HepG2 (cell line): ENCODE results near the gene C6orf136. TPM values are rescaled to one million over a fixed set of nuclear protein-coding genes. Genes with fewer than 3 reads are reported as not detected.

ENCODE experiments used
- ARID5B ChIP-seq: IDR thresholded peaks from 2 replicates; pipeline ENCODE4 v1.4.0; 2020; ENCODE audit warnings: mild to moderate bottlenecking, missing genetic modification reagents
- ARNTL ChIP-seq: sonication (generic); formaldehyde crosslinking; IDR thresholded peaks from 2 replicates; pipeline ENCODE4 v1.4.0; 2020; ENCODE audit warnings: mild to moderate bottlenecking, missing genetic modification reagents
- ATRX ChIP-seq: sonication (generic); formaldehyde crosslinking; IDR thresholded peaks from 2 replicates; pipeline ENCODE4 v1.4.0; 2020; ENCODE audit warnings: missing genetic modification reagents, borderline replicate concordance
- DNMT3B ChIP-seq: conservative IDR thresholded peaks from 2 replicates; pipeline ENCODE4 v1.6.1; 2016; ENCODE audit warnings: missing biosample characterization, control low read depth
- GPBP1L1 ChIP-seq: sonication (generic); formaldehyde crosslinking; IDR thresholded peaks from 2 replicates; pipeline ENCODE4 v1.5.0; 2020; ENCODE audit warnings: mild to moderate bottlenecking, missing genetic modification reagents
- HMGA1 ChIP-seq: sonication (generic); formaldehyde crosslinking; conservative IDR thresholded peaks from 2 replicates; pipeline ENCODE4 v1.4.0; 2020; ENCODE audit warnings: missing genetic modification reagents
- IRF2 ChIP-seq: IDR thresholded peaks from 2 replicates; pipeline ENCODE4 v1.6.1; 2018; ENCODE audit warnings: missing genetic modification reagents, missing compliant biosample characterization
- JUND ChIP-seq: sonication (generic); formaldehyde crosslinking; IDR thresholded peaks from 2 replicates; pipeline ENCODE4 v1.8.0; 2022; ENCODE audit warnings: mild to moderate bottlenecking, missing genetic modification reagents
- KAT7 ChIP-seq: IDR thresholded peaks from 2 replicates; pipeline ENCODE4 v1.6.1; 2018; ENCODE audit warnings: borderline replicate concordance, missing compliant biosample characterization
- MBD4 ChIP-seq: IDR thresholded peaks from 2 replicates; pipeline ENCODE4 v1.6.1; 2012; ENCODE audit warnings: low read length, inconsistent platforms, borderline replicate concordance
- PAX8 ChIP-seq: sonication (generic); formaldehyde crosslinking; IDR thresholded peaks from 2 replicates; pipeline ENCODE4 v1.8.0; 2022; ENCODE audit warnings: mild to moderate bottlenecking, missing genetic modification reagents, borderline replicate concordance
- POLR2A ChIP-seq, 2 experiments: IDR thresholded peaks; 2 replicates each; pipeline ENCODE4 v1.6.1; 2011; ENCODE audit warnings: low read depth in 2 of 2, low read length in 2 of 2, mild to moderate bottlenecking in 1 of 2, moderate library complexity in 1 of 2; ENCODE audit not compliant: insufficient read depth in 1 of 2
- SOX13 ChIP-seq, 3 experiments: fragments of 450-650 bp in 1 of 3; sonication (generic) in 1 of 3; formaldehyde crosslinking in 1 of 3; IDR thresholded peaks in 2 of 3; conservative IDR thresholded peaks in 1 of 3; 2 replicates each; pipeline versions ENCODE4 v1.5.0 to v1.6.1; 2016 to 2020; ENCODE audit warnings: antibody characterized with exemption in 1 of 3, mild to moderate bottlenecking in 1 of 3, missing compliant biosample characterization in 1 of 3, missing genetic modification reagents in 1 of 3, moderate library complexity in 1 of 3
- ZBTB44 ChIP-seq: sonication (generic); formaldehyde crosslinking; IDR thresholded peaks from 2 replicates; pipeline ENCODE4 v1.4.0; 2020; ENCODE audit warnings: missing genetic modification reagents
- ZMYM4 ChIP-seq: sonication (generic); formaldehyde crosslinking; IDR thresholded peaks from 2 replicates; pipeline ENCODE4 v1.8.1; 2023; ENCODE audit warnings: mild to moderate bottlenecking, missing genetic modification reagents
- ZNF234 ChIP-seq: sonication (generic); formaldehyde crosslinking; conservative IDR thresholded peaks from 2 replicates; pipeline ENCODE4 v1.5.1; 2020; ENCODE audit warnings: mild to moderate bottlenecking, missing genetic modification reagents
- ZNF580 ChIP-seq: IDR thresholded peaks from 2 replicates; pipeline ENCODE4 v1.6.1; 2016; ENCODE audit warnings: low read depth, borderline replicate concordance
- ZNF660 ChIP-seq: sonication (generic); formaldehyde crosslinking; IDR thresholded peaks from 2 replicates; pipeline ENCODE4 v1.5.1; 2020; ENCODE audit warnings: mild to moderate bottlenecking, low read depth, missing genetic modification reagents, borderline replicate concordance
- ZNF678 ChIP-seq: sonication (generic); formaldehyde crosslinking; IDR thresholded peaks from 2 replicates; pipeline ENCODE4 v1.4.0; 2020; ENCODE audit warnings: mild to moderate bottlenecking, missing genetic modification reagents
- ZNF747 ChIP-seq: sonication (generic); formaldehyde crosslinking; IDR thresholded peaks from 2 replicates; pipeline ENCODE4 v1.8.1; 2023; ENCODE audit warnings: missing genetic modification reagents, mild to moderate bottlenecking, borderline replicate concordance
- polyA plus RNA-seq, 8 experiments: library from polyadenylated mRNA; depleted of rRNA in 3 of 8; stranded (reverse) in 7 of 8; unstranded in 1 of 8; fragments of >200 nt; fragmentation: Illumina TruSeq in 4 of 8; extraction: Trizol in 4 of 8; gene quantifications; 2 replicates each; pipeline versions ENCODE4 v1.2.1 to v1.2.3, GENCODE V29; 2011 to 2016; ENCODE audit warnings: low read depth in 4 of 8, missing spikeins in 1 of 8, mixed read lengths in 1 of 8; ENCODE audit not compliant: insufficient read depth in 1 of 8
- total RNA-seq, 5 experiments: library from RNA; depleted of rRNA; stranded (reverse); fragments of >200 nt; fragmentation: Illumina TruSeq; extraction: Trizol; gene quantifications; 2 replicates each; pipeline ENCODE4 v1.2.3, GENCODE V29; 2016; ENCODE audit warnings: low read depth in 1 of 5

The C6orf136 gene
- total and polyA plus RNA-seq, 2 of the 13 experiments (the other 11 are each of a cell fraction or from before 2014, with no cell fraction given) = 12.0 to 26.2 TPM

GRCh38 chr6:30654798-30655742 lies 8.1 kb downstream of the C6orf136 start (continued):
- TF ChIP-seq ARID5B (CRISPR knock-in tag) = peak; percentile 98
- no peak; a peak in 1 of 4 replicates for TF ChIP-seq POLR2A (IDR thresholded peaks at IDR 0.05; ENCODE audit: insufficient read depth in 1 of 2, low read depth in 2 of 2, low read length in 2 of 2)
- TF ChIP-seq ARNTL (CRISPR knock-in tag) = peak; percentile 91
- peak; percentile 76; the same call in 1 of the 2 replicates for TF ChIP-seq ZNF580 (CRISPR knock-in tag)
- no peak for TF ChIP-seq HMGA1 (CRISPR knock-in tag)
- no peak for TF ChIP-seq ZBTB44 (CRISPR knock-in tag)
- 0 out of 2 replicates have a peak, but pooled peaks have one; percentile 33 for TF ChIP-seq KAT7 (CRISPR knock-in tag)
- no peak; the same call in 1 of the 2 replicates for TF ChIP-seq PAX8 (CRISPR knock-in tag)
- no peak for TF ChIP-seq ZNF678
- TF ChIP-seq ATRX (CRISPR knock-in tag) = no peak
- TF ChIP-seq GPBP1L1 (CRISPR knock-in tag) = no peak
- no peak for TF ChIP-seq MBD4
- TF ChIP-seq ZMYM4 (CRISPR knock-in tag) = peak; percentile 83
- peak; percentile 95; the same call in 1 of the 2 replicates for TF ChIP-seq IRF2 (CRISPR knock-in tag)
- no peak for TF ChIP-seq ZNF234 (CRISPR knock-in tag)
- no peak for TF ChIP-seq DNMT3B (CRISPR knock-in tag)
- no peak for TF ChIP-seq ZNF660 (CRISPR knock-in tag)
- TF ChIP-seq SOX13 (IDR thresholded peaks at IDR 0.05) = peak; percentile 81
- TF ChIP-seq SOX13 (CRISPR knock-in tag; conservative IDR thresholded peaks at IDR 0.05 in 1 of 2, IDR thresholded peaks at IDR 0.05 in 1 of 2) = peak in 1 of 2 experiments; percentile 97; a peak in 2 of 4 replicates
- peak; percentile 71 for TF ChIP-seq JUND (CRISPR knock-in tag)
- peak; percentile 95; the same call in 1 of the 2 replicates for TF ChIP-seq ZNF747 (CRISPR knock-in tag)
